Stimulated activated CD4-positive, alpha-beta T cell treated with anti-CD3 and anti-CD28 coated beads, Interleukin-2, amount 100 ng/mL, for 48 hours (primary cell): ENCODE data around the gene ABCA4.
"Not testable (repeated sequence)": the region's sequence is repeated elsewhere in the genome, so short reads cannot be mapped to it uniquely, and the experiment has no call there.

Source experiments
- DNase-seq, 2 donors: peaks; one replicate each; pipeline ENCODE4 v3.0.0-alpha.2; 2020

Gene ABCA4

DNA sequence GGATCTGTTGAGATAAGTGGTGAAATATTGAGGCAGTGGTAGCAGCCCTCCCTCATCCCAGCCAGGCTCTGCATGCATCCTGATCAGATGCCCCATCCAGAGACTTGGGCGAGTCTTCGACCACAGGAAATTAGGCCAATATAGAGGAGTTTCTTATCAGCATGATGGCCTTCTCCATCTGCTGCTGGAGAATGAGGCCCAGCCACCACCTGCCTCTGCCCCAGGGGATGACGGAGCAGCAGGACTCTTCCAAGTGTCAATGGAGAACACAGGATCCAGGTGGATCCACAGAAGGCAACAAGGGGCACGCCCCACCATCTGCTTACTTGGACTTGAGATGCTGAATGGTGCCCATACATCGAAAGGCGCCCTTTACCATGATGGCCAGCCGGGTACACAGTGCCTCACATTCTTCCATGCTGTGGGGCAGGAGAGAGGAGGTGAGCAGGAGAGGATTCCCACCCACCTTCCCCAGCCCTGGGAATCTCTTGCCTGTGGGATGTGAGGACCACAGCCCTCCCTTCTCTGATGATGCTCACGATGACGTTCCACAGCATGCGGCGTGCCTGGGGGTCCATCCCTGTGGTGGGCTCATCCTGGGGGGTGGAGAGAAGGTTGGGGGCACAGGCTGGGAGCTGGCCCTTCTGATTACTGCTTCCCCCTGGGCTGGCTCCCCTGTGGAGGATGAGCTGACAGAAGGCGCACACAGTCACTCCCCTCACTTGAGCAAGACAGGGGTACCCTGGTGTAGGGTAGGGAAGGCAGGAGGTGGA is 120.3 kb downstream of the ABCA4 start:
- no peak for DNase-seq

DNA sequence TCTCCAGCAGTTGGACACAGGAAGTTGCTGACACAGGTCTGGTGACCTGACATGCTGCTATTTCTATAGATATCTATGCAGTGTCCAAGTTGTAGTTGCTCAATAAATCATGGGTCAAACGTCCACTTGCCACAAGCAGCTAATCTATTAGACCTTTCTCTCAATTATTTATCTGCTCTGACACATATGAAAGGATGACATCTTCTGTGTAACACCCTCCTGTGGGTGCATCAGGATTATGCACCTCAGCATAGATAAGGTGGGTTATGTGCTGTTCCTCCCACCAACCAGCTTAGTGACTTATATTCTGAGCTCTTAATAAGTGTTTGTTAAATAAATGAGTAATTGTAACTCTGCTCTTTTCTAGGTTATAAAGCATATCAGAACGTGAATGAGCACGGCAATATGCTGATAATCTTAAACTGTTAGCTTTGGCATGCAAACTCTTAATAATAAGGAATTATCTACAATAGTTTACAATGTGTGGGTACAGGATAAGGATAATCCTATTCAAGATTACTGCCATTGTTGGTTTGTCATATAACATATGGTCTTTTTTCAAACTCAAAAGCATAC is 121.0 kb downstream of the ABCA4 start:
- no peak for DNase-seq

DNA sequence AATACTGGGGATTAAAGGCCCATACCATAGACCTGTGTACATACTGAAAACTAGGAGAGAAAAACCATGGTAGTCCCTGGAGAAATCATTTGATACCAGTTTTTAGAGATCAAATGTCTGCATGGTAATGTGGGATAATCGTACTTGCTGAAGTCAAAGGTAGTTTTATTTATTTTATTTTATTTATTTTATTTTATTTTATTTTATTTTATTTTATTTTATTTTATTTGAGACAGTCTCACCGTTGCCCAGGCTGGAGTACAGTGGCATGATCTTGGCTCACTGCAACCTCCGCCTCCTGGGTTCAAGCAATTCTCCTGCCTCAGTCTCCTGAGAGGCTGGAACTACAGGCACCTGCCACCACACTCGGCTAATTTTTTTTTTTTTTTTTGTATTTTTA is 122.4 kb downstream of the ABCA4 start:
- DNase-seq: not testable (repeated sequence)

DNA sequence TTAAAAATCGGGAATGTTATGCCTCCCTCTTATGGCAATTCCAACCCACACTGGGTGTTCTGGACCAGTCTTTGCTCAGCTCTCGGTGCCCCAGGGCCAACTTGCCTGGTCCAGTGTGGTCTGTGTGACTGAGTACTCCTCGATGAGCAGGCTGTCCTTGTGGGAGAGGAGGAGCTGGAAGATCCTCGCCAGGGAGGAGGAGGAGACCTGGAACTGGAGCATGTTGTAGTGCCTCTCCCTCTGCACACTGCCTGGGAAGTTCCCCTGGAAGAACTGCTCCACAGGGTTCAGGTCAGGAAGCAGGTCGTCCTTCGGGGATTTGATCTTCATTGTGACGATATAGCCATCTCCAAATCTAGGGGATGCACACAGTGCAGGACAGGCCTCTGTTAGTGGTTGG is 123.2 kb downstream of the ABCA4 start:
- DNase-seq: no peak

DNA sequence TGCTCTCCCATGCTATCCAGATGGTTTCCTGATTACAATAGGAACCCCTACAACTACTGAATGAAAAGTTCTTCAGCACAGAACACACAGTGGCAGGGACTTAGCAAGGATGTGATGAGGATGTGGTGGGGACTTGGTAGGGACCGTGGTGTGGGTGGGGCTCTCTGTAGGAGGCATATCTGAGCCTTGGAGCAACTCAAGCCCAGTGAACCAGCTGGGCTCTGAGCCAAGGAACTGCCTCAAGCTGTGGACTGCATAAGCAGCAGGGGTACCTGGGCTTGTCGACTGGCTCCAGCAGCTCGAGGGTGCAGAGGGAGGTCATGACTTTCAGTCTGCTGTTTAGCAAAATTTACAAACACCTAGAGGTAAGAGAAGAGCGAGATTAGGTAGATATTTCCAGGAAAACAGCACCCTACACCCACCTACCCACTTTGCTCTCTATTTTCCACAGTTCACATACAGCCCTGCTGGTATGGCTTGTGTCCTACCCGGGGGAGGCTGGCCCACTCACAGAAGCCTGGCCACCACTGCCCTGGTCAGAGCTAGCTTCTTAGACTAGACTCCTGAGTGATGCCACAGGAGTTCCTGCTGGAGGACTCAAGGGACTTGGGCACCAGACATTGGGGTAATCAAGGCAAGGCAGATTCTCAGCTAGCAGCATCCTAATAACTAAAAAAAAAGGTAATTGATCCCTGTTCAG is 125.0 kb downstream of the ABCA4 start:
- DNase-seq: no peak

DNA sequence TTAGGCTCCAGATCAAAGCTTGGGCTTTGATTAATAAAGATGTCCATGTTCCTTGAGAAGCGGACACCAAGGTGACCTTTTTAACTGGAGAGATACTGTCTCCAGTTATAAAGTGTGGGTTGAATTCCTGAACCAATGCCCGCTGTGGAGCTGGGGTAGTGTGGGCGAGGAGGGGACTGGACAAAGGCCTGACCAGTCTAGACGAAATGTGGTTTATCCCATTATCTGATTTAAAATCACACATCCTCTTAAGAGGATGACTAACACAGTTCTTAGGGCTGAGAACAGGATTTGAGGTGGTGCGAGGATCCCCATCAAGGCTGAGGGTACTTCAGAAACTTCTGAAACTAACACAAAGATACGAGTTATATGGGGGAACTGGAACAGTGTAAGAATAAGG is 127.2 kb downstream of the ABCA4 start:
- DNase-seq: no peak

DNA sequence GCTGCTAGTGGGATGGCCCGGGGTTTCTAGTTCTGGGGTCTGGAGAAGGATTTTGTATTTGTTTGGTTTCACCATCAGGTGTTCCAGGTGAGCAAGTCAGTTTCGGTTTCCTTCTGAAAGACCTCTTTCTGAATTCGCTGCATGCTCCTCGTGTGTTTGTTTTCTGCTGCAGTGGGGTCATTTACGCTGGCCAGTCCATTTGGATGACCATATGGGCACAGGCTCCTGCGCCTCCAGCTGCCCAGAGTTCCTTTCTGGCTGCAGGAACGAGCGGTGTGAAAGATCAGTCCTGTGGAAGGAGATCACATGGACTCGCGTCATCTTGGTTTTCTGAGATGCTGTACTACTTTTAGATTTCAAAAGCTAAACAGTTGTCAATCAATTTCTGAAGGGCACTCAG is 128.0 kb downstream of the ABCA4 start:
- no peak for DNase-seq

DNA sequence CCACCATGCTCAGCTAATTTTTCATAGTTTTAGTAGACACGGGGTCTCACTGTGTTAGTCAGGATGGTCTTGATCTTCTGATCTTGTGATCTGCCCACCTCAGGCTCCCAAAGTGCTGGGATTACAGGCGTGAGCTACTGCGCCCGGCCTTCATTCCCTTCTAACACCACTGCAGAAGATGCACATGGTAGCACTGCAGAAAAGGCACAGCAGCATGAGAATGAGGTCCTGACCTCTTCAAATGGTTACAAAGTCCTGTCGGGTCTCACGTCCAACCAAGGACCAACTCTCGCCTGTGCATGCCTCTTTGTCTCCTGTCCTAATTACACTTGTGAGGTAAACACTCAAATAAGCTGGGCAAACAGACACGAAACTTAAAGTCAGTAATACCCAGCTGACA is 128.8 kb downstream of the ABCA4 start:
- no peak for DNase-seq

DNA sequence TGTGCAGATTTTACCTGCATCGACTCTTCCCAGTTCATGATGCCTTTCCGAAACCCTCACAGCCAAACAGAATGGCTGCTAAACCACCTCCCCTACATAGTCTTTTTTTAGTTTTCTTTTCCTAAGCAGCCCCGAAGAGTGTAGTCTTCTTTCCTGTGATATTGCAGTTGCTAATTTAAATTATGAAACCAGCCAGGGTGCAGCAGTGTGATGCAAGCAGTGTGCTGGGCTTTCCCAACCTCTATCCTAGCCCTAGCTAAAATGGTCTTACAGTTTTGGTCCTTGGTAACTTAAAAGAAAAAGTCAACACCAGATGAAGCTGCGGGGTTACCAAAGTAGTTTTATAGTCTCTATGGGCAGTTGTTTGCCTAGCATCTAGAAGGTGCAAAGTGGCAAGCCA is 129.7 kb downstream of the ABCA4 start:
- no peak for DNase-seq

DNA sequence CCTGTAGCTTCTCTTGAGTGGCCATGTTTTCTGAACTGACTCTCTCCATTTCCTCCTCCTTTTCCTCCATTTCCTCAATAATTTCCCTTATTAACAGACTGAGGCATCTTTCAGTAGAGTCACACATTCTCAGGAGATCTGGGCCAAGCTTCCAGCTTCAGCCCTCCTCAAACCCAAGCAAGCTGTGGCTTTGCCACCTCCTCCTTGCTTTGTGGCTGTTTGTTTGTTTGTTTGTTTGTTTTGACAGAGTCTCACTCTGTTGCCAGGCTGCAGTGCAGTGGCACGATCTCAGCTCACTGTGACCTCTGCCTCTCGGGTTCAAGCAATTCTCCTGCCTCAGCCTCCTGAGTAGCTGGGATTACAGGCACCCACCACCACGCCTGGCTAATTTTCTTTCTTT is 130.5 kb downstream of the ABCA4 start:
- not testable (repeated sequence) for DNase-seq

DNA sequence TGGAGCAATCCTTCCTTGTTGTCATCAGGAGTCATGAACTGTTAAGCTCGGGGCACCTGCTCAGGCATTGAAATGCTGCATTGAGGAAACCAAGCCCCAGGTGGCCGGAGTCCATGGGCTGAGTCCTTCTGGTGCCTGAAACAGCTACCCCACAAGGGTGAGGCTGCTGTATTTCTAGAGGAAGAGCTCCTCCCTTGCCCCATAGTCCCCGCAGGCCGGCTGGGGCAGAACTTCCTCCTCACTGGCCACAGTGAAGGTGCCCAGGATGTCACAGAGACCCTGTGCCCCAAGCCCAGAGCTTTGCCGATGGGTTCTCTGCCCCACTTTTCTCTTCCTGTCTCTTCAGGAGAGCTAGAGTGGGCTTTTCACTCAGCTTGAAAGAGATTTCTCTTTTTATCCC is 130.9 kb downstream of the ABCA4 start:
- DNase-seq: no peak

DNA sequence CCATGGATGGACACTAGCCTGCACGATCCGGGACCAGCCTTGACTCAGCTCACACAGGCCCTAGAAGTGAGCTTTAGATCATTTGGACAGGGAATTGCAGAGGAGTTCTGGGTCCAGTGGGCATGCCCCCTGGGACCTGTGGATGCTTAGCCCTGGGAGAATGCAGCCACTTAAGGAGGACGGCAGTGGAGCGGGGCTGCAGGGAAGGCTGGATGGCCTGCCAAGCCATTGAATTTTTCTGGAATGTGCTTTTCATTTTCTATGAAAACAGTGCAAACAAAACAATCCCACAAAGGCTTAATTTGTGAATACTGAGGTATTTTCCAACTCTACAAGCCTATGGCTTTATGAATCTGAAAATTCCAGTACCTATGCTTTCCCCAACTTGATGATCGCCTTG is 131.3 kb downstream of the ABCA4 start:
- DNase-seq: no peak

DNA sequence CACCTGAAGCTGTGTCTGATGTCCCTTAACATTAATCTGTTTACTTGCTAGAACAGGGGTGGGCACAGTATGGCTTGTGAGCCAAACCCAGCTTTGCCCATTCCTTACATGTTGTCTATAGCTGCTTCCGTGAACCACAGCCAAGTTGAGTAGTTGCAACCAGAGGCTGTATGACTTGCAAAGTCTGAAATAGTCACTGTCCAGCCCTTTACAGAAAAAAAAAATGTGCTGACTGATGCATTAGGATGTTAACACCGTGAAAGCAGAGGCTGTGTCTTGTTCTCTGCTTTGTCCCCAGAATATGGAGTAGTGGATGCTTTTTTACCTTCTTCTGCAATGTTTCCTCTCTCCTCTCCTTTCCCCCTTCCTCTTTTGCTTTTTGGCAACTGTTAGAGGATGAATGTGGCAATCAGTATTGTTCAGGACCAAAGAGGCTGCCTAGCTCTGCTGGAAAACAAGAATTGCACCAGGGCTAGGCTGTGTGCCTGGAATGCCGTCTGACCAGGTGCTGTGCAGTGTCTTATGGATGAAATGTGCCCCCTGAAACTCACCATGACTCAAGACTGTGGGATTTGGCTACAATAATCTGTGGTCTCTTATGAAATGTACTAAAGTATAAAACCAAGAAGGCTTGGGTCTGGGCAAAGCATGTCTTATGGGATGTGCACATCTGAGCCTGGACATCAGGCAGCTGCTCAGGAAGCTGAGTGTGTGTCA is 132.2 kb downstream of the ABCA4 start:
- no peak for DNase-seq

DNA sequence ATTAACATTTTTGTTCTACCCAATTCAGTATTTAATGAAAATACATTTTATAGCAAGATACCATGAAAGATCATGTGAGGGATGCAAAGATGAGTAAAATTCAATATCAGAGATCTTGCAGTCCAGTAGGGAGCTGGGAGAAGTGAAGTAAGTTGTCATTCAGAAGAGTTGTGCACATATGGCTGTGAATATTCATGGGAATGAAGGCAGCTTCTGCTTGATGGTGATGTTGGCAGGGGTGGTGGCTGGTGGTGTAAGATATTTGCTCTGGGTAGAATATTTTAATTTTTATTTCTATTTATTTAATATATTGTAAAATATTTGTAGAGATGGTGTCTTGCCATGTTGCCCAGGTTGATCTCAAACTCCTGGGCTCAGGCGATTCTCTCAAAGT is 139.7 kb downstream of the ABCA4 start:
- no peak for DNase-seq

DNA sequence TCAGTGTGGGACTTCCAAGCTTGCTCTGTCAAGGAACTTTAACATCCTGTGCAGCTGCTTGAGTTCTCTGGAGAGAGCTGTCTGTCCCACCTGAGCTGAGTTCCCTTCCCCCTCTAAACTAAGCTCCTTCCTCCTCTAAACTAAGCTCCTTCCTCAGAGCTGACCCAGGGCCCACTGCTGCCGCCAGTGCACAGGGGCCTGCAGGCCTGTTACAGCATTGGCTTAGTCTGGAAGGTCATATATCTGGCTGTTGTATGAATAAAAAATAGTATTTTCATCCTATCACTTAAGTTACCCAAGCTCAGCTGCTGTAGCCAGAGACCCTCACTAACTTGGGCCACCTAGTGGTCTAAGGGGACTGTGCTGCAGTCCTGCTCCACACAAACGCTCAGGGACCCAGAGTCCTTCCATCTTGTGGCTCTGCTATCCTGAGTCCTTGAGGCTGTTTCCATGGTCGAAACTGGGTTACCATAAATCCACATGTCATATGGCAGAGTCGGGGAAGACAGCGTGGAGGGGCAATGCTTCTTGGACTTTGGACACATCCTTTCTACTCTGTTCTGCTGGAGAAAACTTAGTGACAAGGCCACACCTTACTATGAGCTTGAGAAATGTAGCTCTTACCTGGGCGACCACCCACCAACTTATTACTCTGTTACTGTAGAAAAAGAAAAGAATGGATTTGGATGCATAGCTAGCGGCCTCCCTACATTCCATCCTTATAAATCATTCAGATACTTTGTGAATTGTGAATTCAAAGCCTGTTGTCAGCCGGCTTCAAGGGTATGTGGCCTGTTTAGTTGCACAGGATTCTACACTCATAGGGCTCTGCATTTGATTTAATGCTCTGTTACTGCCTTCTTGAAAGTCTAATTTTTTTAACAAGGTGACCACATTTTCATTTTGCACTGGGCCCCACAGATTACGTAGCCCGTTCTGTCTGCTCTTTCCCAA is 140.4 kb downstream of the ABCA4 start:
- no peak for DNase-seq

DNA sequence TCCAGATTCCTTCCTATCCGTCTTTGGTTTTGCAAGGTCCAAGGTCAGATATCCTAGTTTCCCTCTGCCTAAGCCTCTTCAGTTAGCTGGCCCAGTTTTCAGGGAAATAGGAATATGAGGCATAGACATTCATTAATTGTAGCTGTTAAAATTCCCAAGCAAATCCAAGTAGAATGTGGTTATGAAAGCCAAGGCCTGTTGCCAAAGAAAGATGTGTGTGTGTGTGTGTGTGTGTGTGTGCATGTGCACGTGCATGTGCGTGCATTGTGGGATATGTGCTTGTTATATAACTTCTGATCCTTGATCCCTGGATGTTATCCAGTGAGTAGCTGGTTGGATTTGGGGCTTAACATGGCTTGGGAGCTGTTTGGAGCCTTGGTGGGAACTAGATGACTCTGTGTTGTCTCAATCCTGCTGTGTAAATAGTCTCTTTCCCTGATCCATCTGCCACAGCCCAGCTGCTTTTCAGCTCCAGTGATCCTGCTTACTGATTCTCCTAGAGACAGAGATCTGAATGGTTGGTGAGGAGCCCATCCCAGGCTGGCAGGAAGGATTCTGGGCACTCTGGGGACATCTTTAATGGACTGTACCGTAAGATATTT is 141.1 kb downstream of the ABCA4 start:
- DNase-seq: no peak

DNA sequence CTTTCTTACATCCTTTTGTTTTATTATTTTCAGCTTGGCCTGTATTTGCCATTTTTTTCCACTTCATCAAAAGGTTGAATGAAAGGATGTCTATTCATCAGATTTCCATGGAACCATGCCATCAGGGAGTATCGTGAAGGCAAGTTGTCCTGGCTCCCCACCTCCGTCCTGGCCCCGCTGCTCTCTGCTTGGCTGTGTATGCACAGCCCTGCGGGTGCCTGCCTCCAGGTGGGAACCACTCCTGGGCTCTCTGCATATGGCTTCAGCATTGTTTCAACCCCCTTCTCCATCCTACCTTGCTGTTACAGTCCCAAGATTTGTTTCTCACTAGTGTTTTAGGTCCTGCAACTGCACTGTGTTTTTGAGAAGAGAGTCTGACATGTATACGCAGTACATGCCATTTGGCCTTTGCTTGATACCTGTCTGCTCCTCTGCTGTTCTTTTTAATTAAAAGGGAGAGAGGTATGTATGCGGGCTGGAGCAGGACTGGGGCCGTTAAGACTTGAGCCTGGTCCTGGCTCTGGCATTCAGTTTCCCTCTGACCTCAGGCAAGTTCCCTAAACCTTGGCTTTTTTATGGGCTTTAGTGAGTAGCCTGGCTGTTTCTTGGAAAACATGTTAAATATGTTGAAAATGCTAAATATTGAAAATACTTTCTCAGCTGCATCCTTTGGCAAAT is 141.8 kb downstream of the ABCA4 start:
- DNase-seq: no peak

DNA sequence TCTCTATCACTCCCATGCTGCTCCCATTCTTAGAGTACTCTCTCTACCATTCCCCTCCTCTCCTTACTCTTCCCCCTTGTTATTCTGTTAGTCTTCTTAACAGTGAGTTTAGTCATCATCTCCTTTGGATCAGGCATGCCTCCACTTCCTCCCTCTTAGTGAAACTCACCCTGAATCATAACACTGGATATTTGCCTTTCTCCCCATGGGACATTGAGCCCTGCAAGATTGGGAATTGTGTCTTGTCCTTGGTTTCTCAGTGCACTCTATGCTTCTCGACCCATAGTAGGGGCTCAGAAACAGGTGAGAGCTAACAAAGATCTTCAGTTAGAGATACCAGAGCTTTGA is 143.4 kb downstream of the ABCA4 start:
- DNase-seq: no peak

DNA sequence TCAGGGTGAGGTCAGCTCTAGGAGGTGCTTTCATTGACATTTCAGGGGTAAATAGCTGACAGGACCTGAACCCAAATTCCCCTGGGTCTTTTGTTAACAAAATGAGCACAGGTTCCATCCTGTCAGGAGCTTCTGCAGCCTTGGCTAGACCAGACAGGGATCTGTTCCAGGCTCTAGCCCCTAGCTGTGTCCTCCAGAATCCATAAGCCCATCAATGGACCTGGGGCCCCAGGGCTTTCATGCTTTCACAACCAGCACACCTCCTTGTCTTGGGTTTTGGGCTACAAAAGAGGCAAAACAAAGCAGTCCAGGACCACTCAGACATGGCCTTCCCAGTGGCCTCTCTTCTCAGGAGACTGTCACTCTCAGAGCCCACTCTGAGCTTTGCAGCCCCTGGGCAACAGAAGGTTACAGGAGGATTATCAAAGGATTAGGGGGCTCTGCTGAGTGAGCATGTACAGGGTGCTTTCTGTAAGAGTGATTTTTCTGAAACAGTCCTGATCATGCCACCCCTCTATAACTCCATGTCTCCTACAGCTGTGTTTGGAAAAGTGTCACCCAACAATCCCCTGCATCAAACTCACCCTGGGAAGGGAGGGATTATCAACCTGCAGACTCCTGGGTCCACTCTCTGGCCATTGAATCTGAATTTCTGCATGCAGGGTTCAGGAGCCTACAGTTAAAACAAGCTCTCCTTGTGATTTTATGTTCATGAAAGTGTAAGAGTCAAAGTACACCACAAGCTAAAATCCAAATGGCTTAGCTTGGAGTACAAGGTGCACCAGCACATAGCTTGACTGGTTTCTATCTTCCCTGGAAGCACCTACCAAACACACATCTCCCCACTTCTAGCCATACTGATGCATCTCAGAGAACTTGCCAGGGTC is 144.0 kb downstream of the ABCA4 start:
- DNase-seq: no peak

DNA sequence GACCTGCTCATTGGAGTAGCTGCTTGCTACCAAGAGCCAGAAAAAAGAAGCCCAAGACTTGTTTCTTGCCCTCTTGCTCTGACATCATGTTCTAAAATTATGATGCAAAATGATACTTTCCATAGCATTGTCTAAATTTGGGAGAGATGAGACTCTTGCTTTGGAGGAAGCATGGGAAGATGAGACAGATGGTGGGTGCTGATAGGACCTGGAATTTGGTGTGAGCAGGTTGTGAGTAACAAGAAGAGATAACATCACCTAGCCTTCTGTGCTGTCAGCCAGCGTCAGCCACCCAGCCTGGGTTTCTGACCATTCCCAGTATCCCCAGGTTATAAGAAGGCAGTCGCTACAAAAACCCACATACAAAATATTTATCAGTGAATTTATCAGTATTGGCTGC is 144.7 kb downstream of the ABCA4 start:
- DNase-seq: no peak

DNA sequence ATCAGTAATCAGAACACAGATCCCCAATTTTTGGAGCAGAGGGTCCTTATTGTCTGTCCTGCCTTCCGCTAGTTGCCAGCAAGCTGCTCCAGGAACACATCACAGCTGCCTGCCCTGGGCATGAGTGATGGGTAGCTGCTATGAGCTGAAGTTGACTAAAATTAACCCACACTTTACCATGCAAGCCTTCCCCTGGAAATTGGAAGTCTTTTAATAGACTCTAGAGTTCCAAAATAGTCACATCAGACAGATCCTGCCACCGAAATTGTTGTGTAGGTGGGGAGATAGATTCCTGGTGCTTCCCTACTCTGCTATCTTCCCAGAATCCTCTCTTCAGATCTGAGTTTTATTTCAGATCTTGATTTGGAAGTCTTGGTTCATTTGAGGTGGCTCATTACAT is 148.6 kb downstream of the ABCA4 start:
- DNase-seq: no peak
